OCI-M2 (cell line): ENCODE measurements around the gene CMTM1.
"Not testable (repeated sequence)": the region's sequence is repeated elsewhere in the genome, so short reads cannot be mapped to it uniquely, and the experiment has no call there.

ENCODE experiments used
- DNase-seq: peaks from one replicate; lab custom pipeline; 2025; ENCODE audit not compliant: unreplicated experiment; lab: John Stamatoyannopoulos, UW

CMTM1 gene

DNA sequence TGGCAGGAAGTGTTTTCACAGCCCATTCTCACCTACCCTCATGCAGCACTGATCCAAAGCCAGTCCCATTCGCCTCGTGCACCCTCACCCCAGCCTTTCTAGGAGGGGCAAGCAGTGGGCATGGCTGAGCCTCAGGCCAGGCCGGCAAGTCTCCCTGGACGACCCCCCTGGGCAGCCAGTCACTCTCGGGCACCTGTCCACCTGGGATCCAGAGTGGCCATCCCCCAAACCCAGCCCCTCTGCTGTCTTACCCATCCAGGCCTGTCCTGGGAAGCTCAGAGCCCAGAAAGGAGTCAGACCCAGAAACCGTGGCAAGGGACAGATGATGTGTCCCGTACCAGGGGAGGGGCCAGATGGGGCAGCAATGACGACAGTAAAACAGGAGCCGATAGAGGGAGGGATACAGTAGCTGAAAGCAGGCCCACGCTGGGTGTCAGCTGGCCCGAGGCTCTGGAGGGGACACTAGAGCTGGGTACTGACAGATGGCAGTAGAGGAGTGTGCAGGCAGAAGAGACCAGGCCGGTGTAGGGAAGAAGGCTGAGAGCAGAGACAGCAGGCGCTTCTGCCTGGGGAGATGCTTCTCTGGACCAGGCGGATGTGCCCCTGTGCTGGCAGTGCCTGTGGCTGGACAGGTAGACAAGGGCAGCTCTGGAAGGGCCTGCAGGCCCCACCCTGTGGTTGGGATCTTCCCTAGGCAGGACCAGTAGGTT is 44.0 kb downstream of the CMTM1 start:
- DNase-seq = no peak

GRCh38 chr16:66611911-66612310 is 45.7 kb downstream of the CMTM1 start:
- not testable (repeated sequence) for DNase-seq

DNA sequence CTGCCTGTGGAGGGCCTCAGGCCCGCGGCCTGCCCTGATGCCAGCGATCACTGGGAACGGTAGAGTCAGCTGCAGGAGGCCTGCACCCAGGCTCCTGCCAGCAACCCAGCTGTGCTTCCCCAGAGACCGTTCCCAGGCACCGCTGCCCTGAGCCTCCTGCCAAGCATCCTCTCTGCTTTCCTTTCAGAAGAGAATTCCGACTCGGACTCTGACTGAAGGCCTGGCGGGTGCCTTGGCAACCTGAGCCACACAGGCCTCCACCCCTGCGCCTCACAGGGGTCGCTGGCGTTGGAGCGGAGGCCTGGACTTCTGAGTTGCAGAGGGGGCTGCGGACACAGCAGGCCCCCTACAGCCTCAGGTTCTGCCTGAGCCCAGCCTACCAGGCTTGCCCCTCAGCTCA is 46.2 kb downstream of the CMTM1 start:
- no peak for DNase-seq

DNA sequence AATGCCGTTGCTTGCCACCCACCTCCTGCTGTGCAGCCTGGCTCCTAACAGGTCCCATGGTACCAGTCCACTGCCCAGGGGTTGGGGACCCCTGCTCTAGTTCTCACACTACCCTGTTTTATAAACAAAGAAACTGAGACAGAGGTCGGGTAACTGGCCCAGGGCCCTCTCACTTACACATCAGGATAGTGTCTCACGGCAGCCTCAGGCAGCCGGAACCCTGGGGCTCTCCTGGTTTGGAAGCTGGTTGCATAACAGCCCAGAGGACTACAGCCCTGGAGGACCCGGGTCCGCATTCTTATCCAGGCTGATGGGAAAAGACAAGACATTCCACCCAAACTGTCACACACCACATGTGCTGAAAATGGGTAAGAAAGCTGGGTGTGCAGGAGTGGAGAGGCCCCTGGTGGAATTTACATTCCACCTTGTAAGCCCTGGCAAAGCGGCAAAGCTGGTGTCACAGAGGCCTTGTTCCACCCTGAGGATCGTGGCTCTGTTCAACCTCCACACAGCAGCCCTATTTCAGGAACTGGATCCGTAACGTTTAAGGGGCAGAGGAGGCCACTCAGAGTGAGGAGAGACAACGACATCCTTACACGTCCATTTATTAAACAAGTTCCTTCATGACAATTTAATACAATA is 48.0 kb downstream of the CMTM1 start:
- no peak for DNase-seq

- no peak for DNase-seq
These were observed 49.9 kb downstream of the CMTM1 start for GRCh38 chr16:66616169-66616568.

GRCh38 chr16:66616592-66616991 is 50.4 kb downstream of the CMTM1 start:
- DNase-seq = no peak

DNA sequence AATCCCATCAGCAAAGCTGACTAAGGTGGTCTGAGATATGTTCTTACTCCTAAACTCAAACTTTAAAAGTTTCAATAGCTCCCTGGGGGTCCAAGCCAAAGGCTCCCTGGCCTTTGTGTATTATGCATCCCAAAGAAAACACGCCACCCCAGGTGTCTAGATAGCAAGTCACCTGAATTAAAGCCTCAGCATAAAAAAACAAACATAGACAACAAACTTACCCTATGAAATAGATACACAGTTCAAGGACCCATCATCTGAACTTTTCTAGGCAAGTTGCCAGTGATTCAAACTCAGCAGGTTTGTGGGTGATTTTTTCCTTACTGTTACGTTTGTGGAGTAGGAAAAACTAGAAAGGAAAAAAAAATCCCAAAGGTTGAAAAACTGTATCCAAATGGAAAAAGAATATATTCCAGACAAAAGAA is 50.8 kb downstream of the CMTM1 start:
- no peak for DNase-seq

DNA sequence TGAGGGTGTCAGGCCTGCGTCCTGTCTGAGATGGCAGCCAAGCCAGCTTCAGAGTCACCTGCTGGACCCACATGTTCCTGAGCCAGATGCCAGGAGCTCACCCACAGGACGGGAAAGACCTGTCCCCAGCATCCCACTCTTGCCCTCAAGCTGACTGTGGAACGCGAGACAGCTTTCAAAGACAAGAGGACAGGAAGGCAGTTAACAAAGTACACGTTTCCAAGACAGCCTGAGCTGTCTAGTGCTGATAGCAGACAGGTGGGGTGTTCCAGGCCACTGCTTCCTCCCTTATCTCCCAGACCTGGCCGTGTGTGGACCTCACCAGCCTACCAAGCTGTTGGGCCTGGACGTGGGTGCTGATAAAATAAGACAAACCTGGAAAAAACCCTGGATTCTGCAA is 51.5 kb downstream of the CMTM1 start:
- no peak for DNase-seq

DNA sequence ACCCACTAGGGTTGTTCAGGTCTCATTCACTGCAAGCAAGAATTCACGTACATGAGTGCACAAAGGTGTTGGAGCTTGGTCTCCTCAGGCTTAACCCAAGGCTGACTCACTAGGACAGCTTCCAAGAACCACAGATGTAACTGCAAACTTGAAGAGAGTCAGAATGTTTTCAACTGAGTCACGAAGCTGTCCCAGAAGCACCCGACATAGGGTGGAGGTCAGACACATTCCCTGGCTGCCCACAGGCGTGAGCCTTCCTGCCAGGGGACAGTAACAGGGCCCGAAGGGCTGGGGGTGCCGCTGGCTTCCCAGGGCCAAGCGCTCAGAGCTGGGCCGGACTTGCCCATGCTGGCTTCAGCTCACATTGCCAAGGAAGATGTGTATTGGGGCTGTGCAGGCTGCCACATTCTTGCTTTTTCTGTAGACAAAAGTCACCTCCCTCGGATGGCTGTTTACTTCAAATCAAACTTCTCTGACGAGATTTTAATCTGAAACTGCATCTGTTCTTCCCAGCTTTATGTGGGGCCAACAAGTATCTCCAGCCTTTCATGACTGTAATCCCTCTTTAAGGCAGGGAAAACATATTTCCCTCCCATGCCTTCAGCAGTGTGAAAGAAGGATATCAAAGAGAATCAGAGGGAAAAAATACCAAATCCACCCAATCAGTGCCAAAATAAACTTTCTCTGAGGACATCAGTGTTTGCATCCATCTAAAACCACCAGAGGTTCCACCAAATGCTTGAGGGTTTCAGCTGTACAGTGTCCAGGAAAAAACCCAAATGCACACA is 52.5 kb downstream of the CMTM1 start:
- no peak for DNase-seq

DNA sequence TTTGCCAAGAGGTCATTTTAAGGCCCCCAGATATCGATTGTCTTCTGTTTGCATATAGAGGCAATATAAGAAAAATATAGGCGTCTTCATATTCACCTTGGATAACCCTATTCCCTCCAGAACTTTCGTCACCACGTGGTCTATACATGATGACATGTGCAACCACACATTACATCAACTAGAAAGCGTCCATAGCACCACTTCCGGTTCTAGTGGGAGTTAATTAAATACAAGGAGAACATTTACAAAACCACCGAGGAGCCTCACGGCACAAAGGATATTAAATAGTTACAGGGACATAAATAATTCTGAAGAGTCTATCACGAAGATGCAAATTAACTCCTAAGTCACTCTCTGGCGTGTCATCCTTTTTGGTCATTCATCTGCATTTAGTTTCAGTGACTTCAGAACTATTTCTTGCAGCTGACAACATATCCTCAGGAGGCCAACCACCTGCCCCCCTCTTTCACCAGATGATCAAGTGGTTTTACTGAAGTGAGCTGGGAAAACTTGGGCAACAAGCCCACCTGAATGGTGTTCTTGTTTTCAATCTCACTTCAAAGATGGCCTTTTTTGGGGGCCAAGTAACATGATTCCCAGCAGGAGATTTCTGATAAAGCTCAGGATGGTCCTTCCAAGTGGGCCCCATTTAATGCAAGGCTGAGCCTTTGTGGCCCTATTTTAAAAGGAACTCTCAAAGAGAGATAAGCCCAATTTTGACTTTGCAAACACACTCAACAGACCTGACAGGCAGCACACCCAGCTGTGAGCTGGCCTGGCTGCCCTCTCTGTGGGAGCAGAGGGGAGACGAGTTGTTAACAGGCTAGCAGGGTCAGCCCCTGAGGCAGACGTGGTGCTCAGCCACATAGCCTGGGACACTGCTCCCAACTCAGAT is 53.5 kb downstream of the CMTM1 start:
- DNase-seq = no peak

DNA sequence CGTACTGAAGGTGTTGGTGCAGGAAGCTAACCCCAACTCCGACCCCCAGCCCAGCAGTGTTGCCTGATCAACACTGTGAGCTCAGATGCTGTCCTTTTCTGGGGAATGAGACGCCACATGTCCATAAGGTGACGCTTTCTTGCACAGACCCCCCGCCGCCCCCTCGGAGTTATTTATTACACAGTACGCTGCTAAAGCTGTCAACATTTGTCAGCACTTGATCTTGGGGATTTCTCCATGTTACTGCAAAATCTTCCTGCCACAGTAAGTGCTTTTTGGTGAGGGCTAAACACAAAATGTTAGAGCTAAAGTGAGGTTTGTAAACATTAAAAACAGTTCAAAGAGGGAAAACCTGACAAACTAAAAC is 54.2 kb downstream of the CMTM1 start:
- no peak for DNase-seq

GRCh38 chr16:66621973-66622372 is 55.7 kb downstream of the CMTM1 start:
- no peak for DNase-seq

DNA sequence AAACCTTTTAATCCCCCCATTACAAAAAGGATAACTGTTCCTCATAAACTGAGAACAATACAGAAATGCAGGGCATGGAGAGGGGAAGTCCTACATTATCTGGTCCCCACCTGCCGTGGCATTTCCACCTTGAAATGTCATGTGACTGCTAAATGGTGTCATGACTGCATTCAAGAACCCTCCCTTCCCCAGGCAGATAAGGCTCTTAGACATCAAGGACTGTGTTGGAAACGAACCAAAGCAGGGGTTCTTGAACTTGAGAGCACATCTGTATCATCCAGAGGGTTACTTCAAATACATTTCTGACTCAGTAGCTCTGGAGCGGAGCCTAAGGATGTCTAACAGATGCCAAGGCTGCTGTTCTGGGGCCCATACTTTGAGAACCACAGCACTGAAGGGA is 56.6 kb downstream of the CMTM1 start:
- DNase-seq = no peak

- DNase-seq = no peak
These were observed 57.5 kb downstream of the CMTM1 start for GRCh38 chr16:66623755-66624154.

DNA sequence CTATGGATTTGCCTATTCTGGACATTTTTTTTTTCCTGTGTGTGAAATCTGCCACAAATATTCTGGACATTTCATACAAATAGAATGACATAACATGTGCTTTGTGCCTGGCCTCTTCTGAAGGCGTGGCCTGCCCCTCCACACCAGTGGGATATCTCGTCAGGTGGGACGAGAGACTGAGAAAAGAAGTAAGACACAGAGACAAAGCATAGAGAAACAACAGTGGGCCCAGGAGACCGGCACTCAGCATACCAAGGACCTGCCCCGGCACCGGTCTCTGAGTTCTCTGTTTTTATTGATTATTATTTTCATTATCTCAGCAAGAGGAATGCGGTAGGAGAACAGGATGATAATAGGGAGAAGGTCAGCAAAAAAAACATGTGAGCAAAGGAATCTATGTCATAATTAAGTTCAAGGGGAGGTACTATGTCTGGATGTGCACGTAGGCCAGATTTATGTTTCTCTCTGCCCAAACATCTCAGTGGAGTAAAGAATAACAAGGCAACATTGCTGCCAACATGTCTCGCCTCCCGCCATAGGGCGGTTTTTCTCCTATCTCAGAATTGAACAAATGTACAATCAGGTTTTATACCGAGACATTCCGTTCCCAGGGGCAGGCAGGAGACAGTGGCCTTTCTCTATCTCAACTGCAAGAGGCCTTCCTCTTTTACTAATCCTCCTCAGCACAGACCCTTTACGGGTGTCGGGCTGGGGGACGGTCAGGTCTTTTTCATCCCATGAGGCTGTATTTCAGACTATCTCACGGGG is 61.6 kb downstream of the CMTM1 start:
- not testable (repeated sequence) for DNase-seq
